Loucy (cell line): ENCODE data around the gene DCST1.

Source experiments
- H2AFZ ChIP-seq: fragments of 200-600 bp; sonication (generic); 2 replicates; pipeline ENCODE4 v1.6.0; 2016; ENCODE audit warnings: antibody characterized with exemption, mild to moderate bottlenecking, low read length, moderate library complexity
- H3F3A ChIP-seq: fragments of 200-600 bp; 2 replicates; pipeline ENCODE4 v1.6.0; 2016; ENCODE audit warnings: antibody characterized with exemption, low read depth, mild to moderate bottlenecking
- H3K27me3 ChIP-seq: fragments of 200-600 bp; sonication (generic); 2 replicates; pipeline ENCODE4 v1.6.1; 2014; ENCODE audit warnings: low read length, mild to moderate bottlenecking; ENCODE audit not compliant: insufficient read depth, poor library complexity, severe bottlenecking
- H3K36me3 ChIP-seq: fragments of 200-600 bp; sonication (generic); 2 replicates; pipeline ENCODE4 v1.6.1; 2016; ENCODE audit warnings: low read length; ENCODE audit not compliant: insufficient read depth
- H3K4me1 ChIP-seq: fragments of 200-600 bp; sonication (generic); 2 replicates; pipeline ENCODE4 v1.5.1; 2014; ENCODE audit warnings: low read length, mild to moderate bottlenecking; ENCODE audit not compliant: insufficient read depth, poor library complexity, severe bottlenecking
- H3K4me2 ChIP-seq: fragments of 200-600 bp; sonication (generic); 2 replicates; pipeline ENCODE4 v1.6.0; 2014; ENCODE audit warnings: antibody characterized with exemption, low read length, low read depth, mild to moderate bottlenecking; ENCODE audit not compliant: poor library complexity, severe bottlenecking
- H3K4me3 ChIP-seq: fragments of 200-600 bp; sonication (generic); 2 replicates; pipeline ENCODE4 v1.5.1; 2014; ENCODE audit warnings: low read length, mild to moderate bottlenecking, mixed read lengths; ENCODE audit not compliant: poor library complexity, severe bottlenecking
- H3K79me2 ChIP-seq: fragments of 200-600 bp; sonication (generic); 2 replicates; pipeline ENCODE4 v1.6.1; 2014; ENCODE audit warnings: low read length; ENCODE audit not compliant: insufficient read depth
- H3K9ac ChIP-seq: fragments of 200-600 bp; sonication (generic); 2 replicates; pipeline ENCODE4 v1.6.0; 2014; ENCODE audit warnings: mild to moderate bottlenecking, low read depth, low read length, moderate library complexity; ENCODE audit not compliant: poor library complexity, severe bottlenecking
- H3K9me2 ChIP-seq: fragments of 200-600 bp; sonication (generic); replicated peaks from 2 replicates; pipeline ENCODE4 v1.6.1; 2016; ENCODE audit warnings: low read depth, low read length, mixed read lengths
- H3K9me3 ChIP-seq: fragments of 200-600 bp; sonication (generic); 2 replicates; pipeline ENCODE4 v1.6.1; 2014; ENCODE audit warnings: mild to moderate bottlenecking, antibody characterized with exemption, low read length, low read depth; ENCODE audit not compliant: insufficient read depth
- H4K20me1 ChIP-seq: fragments of 200-600 bp; sonication (generic); 2 replicates; pipeline ENCODE4 v1.6.0; 2014; ENCODE audit warnings: antibody characterized with exemption, low read length, mild to moderate bottlenecking; ENCODE audit not compliant: insufficient read depth, poor library complexity, severe bottlenecking
- CTCF ChIP-seq: fragments of 200-600 bp; sonication (generic); conservative IDR thresholded peaks from 2 replicates; pipeline ENCODE4 v1.5.1; 2014; ENCODE audit warnings: mild to moderate bottlenecking, antibody characterized with exemption, low read length
- EZH2phosphoT487 ChIP-seq: fragments of 200-600 bp; IDR thresholded peaks from 2 replicates; pipeline ENCODE4 v1.6.1; 2018; ENCODE audit warnings: antibody characterized with exemption, mild to moderate bottlenecking, moderate library complexity, borderline replicate concordance

DCST1 gene

DNA sequence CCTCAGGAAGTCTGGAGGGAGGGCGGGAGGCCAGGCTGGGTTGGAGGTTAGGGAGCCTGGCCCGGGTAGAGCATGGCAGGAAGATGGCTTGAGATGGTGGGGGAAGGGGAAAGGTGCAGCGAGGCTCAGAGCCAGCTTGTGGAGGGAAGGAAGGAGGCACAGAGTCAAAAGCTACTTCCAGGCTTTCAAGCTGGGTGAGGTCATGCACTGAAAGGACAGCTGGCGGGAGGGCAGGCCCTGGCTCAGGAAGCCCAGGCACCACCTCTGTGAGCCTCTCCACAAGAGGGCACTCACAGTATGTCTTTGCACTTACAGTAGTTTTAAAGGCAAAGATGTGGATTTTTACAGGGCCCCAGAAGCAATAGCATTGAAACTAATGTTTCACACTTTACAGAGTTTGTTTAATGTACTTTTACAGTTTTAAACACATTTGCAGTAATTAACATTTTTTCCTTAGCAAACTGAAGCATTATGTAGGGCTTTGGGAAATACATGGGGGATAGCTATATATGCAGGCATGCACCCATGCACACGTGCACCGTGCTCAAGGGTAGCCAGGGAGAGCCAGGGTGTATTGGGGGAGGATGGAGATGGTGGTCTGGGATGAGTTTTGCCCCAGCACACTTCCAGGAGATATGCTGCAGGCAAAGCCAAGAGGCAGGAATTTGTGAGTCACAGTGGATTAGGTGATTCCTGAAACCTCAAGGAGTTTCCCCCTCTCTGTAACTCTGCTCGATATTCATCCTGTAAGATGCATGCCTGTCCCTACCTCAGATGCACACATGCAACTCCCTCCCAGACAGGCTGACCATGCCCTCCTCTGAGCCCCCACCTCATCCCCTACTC is 11.4 kb downstream of the DCST1 start:
- Histone ChIP-seq H3K4me2 (no peak overlapping the region), H3K4me3 (no peak overlapping the region), H3K9me2 (no peaks in the 10 kb centered on the region), H3K27me3 (no peaks in the 10 kb centered on the region), H4K20me1 (no peaks in the 10 kb centered on the region), H3K9ac (no peak overlapping the region), H2AFZ (peak overlapping the region; percentile 55; the same call in 1 of the 2 replicates), H3K4me1 (peaks cover 8% of the 10 kb centered on the region), H3K79me2 (no peaks in the 10 kb centered on the region), H3K9me3 (no peaks in the 10 kb centered on the region), H3F3A (no peaks in the 10 kb centered on the region), H3K36me3 (no peaks in the 10 kb centered on the region)
- TF ChIP-seq EZH2phosphoT487 (no peak), CTCF (peak; percentile 76)

DNA sequence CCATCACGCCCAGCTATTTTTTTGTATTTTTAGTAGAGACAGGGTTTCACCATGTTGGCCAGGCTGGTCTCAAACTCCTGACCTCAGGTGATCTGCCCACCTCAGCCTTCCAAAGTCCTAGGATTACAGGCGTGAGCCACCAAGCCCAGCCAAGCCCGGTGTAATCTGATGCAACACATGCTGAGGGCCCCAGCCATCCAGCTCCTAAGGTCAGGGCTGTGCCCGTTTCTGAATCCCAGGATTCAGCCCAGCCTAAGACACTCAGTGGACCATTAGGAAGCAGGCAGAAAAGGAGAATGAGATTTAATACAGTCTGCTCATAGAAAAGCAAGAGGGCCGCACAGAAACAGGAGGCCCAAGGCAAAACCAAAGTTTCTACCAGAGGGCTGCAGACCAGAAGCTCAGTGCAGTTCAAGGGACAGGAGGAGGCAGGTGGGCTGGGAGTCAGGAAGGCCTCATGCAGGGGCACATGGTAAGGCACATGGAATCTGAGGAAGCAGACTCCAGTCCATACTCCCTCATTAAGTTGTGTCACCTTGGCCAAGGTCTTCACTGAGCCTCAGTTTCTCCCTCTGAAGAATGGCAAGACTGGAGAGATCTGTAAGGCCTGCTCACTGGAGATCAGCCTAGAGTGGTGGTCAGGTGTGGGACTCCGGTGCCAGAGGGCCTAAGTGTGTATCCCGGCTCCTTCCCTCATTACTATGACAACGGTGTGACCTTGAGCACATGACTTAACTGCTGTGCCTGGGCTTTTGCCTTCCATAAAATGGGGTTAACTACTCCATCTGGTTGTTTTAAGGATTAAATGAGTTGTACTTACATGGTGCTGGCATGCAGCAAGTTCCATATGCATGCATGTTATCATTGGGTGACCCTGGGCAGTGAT is 15.1 kb downstream of the DCST1 start:
- Histone ChIP-seq H3K27me3 (no peaks in the 10 kb centered on the region), H3K9ac (no peak overlapping the region), H3F3A (no peaks in the 10 kb centered on the region), H4K20me1 (no peaks in the 10 kb centered on the region), H3K4me2 (no peak overlapping the region), H3K9me3 (no peaks in the 10 kb centered on the region), H3K79me2 (no peaks in the 10 kb centered on the region; the same call in 1 of the 2 replicates), H3K9me2 (no peaks in the 10 kb centered on the region), H3K4me3 (no peak overlapping the region), H3K36me3 (no peaks in the 10 kb centered on the region), H3K4me1 (peaks cover 29% of the 10 kb centered on the region), H2AFZ (no peak overlapping the region)
- TF ChIP-seq CTCF (no peak), EZH2phosphoT487 (no peak)

- no peaks in the 10 kb centered on the region for H3K9me2 ChIP-seq
- H3K4me1 ChIP-seq: peaks cover 26% of the 10 kb centered on the region
- H3K36me3 ChIP-seq: no peaks in the 10 kb centered on the region
- no peaks in the 10 kb centered on the region for H3F3A ChIP-seq
- no peak overlapping the region for H3K4me3 ChIP-seq
- no peak overlapping the region for H3K4me2 ChIP-seq
- no peak for TF ChIP-seq EZH2phosphoT487
- no peak for TF ChIP-seq CTCF
- H3K27me3 ChIP-seq: no peaks in the 10 kb centered on the region
- no peaks in the 10 kb centered on the region for H4K20me1 ChIP-seq
- H2AFZ ChIP-seq: no peak overlapping the region
- no peaks in the 10 kb centered on the region for H3K9me3 ChIP-seq
- no peaks in the 10 kb centered on the region; the same call in 1 of the 2 replicates for H3K79me2 ChIP-seq
- no peak overlapping the region for H3K9ac ChIP-seq
Observed at GRCh38 chr1:155049651-155050559, 16.3 kb downstream of the DCST1 start.
